Mesenchymal stem cell (in vitro differentiated cells and primary cell): ENCODE measurements around the gene IMP4. TPM values are rescaled to one million over a fixed set of nuclear protein-coding genes. Genes with fewer than 3 reads are reported as not detected.

Experiments
- DNase-seq: peaks from one replicate; pipeline ENCODE4 v3.0.0-alpha.2; 2013
- H2AFZ ChIP-seq: one replicate; pipeline ENCODE4 v1.6.1; 2013; ENCODE audit warnings: low read depth, mild to moderate bottlenecking, control low read depth, inconsistent platforms, low read length, moderate library complexity
- H2AK5ac ChIP-seq: 2 replicates; pipeline ENCODE4 v1.6.1; 2013; ENCODE audit warnings: low read length, moderate library complexity, mild to moderate bottlenecking, inconsistent platforms; ENCODE audit not compliant: severe bottlenecking
- H2BK120ac ChIP-seq: one replicate; pipeline ENCODE4 v1.6.1; 2013; ENCODE audit warnings: low read depth, mild to moderate bottlenecking, inconsistent platforms, low read length, moderate library complexity
- H2BK12ac ChIP-seq, 2 experiments: one replicate each; pipeline ENCODE4 v1.6.1; 2013; ENCODE audit warnings: inconsistent platforms in 2 of 2, low read length in 2 of 2, mild to moderate bottlenecking in 2 of 2, moderate library complexity in 2 of 2, control low read depth in 1 of 2
- H2BK15ac ChIP-seq: one replicate; pipeline ENCODE4 v1.6.1; 2013; ENCODE audit warnings: mild to moderate bottlenecking, low read depth, inconsistent platforms; ENCODE audit not compliant: poor library complexity, severe bottlenecking
- H2BK5ac ChIP-seq: 2 replicates; pipeline ENCODE4 v1.6.1; 2013; ENCODE audit warnings: low read depth, mild to moderate bottlenecking, low read length, control low read depth, inconsistent platforms; ENCODE audit not compliant: poor library complexity, severe bottlenecking
- H3K14ac ChIP-seq, 2 experiments: one replicate each; pipeline ENCODE4 v1.6.1; 2013; ENCODE audit warnings: inconsistent platforms in 2 of 2, low read length in 2 of 2, control low read depth in 1 of 2, mild to moderate bottlenecking in 1 of 2, moderate library complexity in 1 of 2
- H3K18ac ChIP-seq, 2 experiments: one replicate each; pipeline ENCODE4 v1.6.1; 2013; ENCODE audit warnings: inconsistent platforms in 2 of 2, low read length in 2 of 2, control low read depth in 1 of 2, low read depth in 1 of 2, mild to moderate bottlenecking in 1 of 2
- H3K23ac ChIP-seq, 2 experiments: one replicate each; pipeline ENCODE4 v1.6.1; 2013; ENCODE audit warnings: inconsistent platforms in 2 of 2, low read length in 2 of 2, mild to moderate bottlenecking in 2 of 2, moderate library complexity in 2 of 2, control low read depth in 1 of 2
- H3K27ac ChIP-seq: 2 replicates; pipeline ENCODE4 v1.5.1; 2013; ENCODE audit warnings: mild to moderate bottlenecking, moderate library complexity, low read length, control low read depth, inconsistent platforms; ENCODE audit not compliant: poor library complexity, severe bottlenecking
- H3K27me3 ChIP-seq, 2 experiments: 2 replicates each; pipeline versions ENCODE4 v1.6.1 to v1.7.0; 2013; ENCODE audit warnings: low read length in 2 of 2, mild to moderate bottlenecking in 2 of 2, moderate library complexity in 2 of 2, control low read depth in 1 of 2, inconsistent platforms in 1 of 2; ENCODE audit not compliant: control insufficient read depth in 1 of 2, insufficient read depth in 1 of 2
- H3K36me3 ChIP-seq, 2 experiments: 2 replicates each; pipeline versions ENCODE4 v1.6.1 to v1.7.0; 2013; ENCODE audit warnings: low read length in 2 of 2, control low read depth in 1 of 2, inconsistent platforms in 1 of 2, low read depth in 1 of 2, mild to moderate bottlenecking in 1 of 2; ENCODE audit not compliant: insufficient read depth in 2 of 2, control insufficient read depth in 1 of 2
- H3K4ac ChIP-seq, 2 experiments: one replicate each; pipeline ENCODE4 v1.6.1; 2013; ENCODE audit warnings: inconsistent platforms in 2 of 2, low read length in 2 of 2, mild to moderate bottlenecking in 2 of 2, moderate library complexity in 2 of 2, control low read depth in 1 of 2, low read depth in 1 of 2
- H3K4me1 ChIP-seq: 2 replicates; pipeline ENCODE4 v1.6.1; 2013; ENCODE audit warnings: low read depth, low read length, control low read depth; ENCODE audit not compliant: control insufficient read depth, insufficient read depth
- H3K4me2 ChIP-seq: 2 replicates; pipeline ENCODE4 v1.6.1; 2013; ENCODE audit warnings: low read length, mild to moderate bottlenecking, inconsistent platforms; ENCODE audit not compliant: poor library complexity, severe bottlenecking
- H3K4me3 ChIP-seq, 2 experiments: 2 replicates each; pipeline versions ENCODE4 v1.5.1 to v1.7.0; 2013; ENCODE audit warnings: low read length in 2 of 2, mild to moderate bottlenecking in 2 of 2, control low read depth in 1 of 2, low read depth in 1 of 2; ENCODE audit not compliant: insufficient read depth in 1 of 2
- H3K79me1 ChIP-seq: replicated peaks from 2 replicates; pipeline ENCODE4 v1.6.1; 2013; ENCODE audit warnings: mild to moderate bottlenecking, control low read depth, low read length, inconsistent platforms; ENCODE audit not compliant: poor library complexity, severe bottlenecking
- H3K9ac ChIP-seq: 2 replicates; pipeline ENCODE4 v1.7.0; 2013; ENCODE audit warnings: mild to moderate bottlenecking, low read length, moderate library complexity
- H3K9me3 ChIP-seq: 2 replicates; pipeline ENCODE4 v1.7.0; 2013; ENCODE audit warnings: mild to moderate bottlenecking, low read length; ENCODE audit not compliant: control insufficient read depth
- H4K8ac ChIP-seq: one replicate; pipeline ENCODE4 v1.6.1; 2013; ENCODE audit warnings: inconsistent platforms, mild to moderate bottlenecking, low read length, moderate library complexity
- H4K91ac ChIP-seq: one replicate; pipeline ENCODE4 v1.6.1; 2013; ENCODE audit warnings: mild to moderate bottlenecking, low read length, inconsistent platforms
- WGBS: methylation state at CpG from one replicate; pipeline ENCODE4 v1.1.7; 2013; ENCODE audit warnings: mixed read lengths; 5-methylcytosine and 5-hydroxymethylcytosine counted together
- polyA plus RNA-seq, 2 experiments: library from polyadenylated mRNA; stranded (reverse); fragments of 200-250 nt; gene quantifications; one replicate each; pipeline ENCODE4 v1.2.3, GENCODE V29; 2013

The IMP4 gene, protein sequence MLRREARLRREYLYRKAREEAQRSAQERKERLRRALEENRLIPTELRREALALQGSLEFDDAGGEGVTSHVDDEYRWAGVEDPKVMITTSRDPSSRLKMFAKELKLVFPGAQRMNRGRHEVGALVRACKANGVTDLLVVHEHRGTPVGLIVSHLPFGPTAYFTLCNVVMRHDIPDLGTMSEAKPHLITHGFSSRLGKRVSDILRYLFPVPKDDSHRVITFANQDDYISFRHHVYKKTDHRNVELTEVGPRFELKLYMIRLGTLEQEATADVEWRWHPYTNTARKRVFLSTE
- polyA plus RNA-seq (2013, experiment 1 of 2): 65.5 TPM
- 61.8 TPM for polyA plus RNA-seq (2013, experiment 2 of 2)

DNA sequence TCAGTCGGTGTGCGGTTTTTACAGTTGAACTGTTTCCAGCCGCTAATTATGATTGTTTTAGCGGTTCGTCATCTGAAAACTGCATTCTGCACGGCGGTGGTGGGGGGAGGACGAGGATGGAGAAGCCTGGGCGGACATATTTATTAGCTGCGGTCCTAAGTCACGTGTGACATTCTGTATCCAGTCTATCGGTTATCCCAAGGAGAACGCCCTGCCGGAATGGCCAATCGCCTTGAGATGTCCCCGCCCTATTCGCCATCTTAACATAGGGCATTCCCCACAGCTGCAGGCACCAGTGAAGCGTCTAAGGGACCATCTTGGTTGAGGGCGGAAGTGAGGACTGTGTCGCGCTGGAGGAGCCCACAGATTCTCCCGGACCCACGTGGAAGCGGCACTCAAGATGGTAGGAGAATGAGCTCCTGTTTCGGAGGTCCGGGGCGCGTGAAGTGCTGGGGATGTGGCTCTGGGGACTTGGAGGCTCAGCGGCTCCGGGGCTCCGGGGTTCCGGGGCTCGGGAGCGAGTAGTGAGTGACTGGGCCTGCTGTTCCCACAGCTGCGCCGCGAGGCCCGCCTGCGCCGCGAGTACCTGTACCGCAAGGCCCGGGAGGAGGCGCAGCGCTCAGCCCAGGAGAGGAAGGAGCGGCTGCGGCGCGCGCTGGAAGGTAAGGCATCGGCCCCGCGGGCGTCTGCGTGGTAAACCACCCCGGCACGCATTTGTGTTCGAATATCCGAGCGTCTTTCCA, at the start of gene IMP4:
IMP4 (plus strand) TSS at position 365 of the 743 bp plus-strand sequence; CDS start at position 401, 36 bp downstream.
- peak within 1 kb of the TSS; percentile 87 for H3K4me2 ChIP-seq
- peak within 1 kb of the TSS; percentile 41 to 81 for H3K18ac ChIP-seq
- peak within 1 kb of the TSS; percentile 92 for H3K9ac ChIP-seq
- H4K8ac ChIP-seq: peak within 1 kb of the TSS; percentile 70
- H3K27ac ChIP-seq: peak within 1 kb of the TSS; percentile 82
- WGBS: under 1% methylated on average over 57 of the region's 60 CpGs
- no peak within 1 kb of the TSS for H2BK120ac ChIP-seq
- peak within 1 kb of the TSS in 1 of 2 experiments; percentile 25 for H3K23ac ChIP-seq
- peak within 1 kb of the TSS; percentile 83 to 99 for H3K4me3 ChIP-seq
- H3K36me3 ChIP-seq: peaks cover 41 to 58% of the 10 kb centered on the region in 2 experiments
- peaks cover 43% of the 10 kb centered on the region for H3K79me1 ChIP-seq
- no peak within 1 kb of the TSS for H2BK15ac ChIP-seq
- H3K4me1 ChIP-seq: peaks cover 8% of the 10 kb centered on the region
- no peaks in the 10 kb centered on the region for H3K9me3 ChIP-seq
- H3K14ac ChIP-seq: peak within 1 kb of the TSS in 1 of 2 experiments; percentile 93
- DNase-seq: peak; percentile 100
- H3K27me3 ChIP-seq: no peaks in the 10 kb centered on the region
- H2AK5ac ChIP-seq: no peak within 1 kb of the TSS
- peak within 1 kb of the TSS; percentile 54 for H2AFZ ChIP-seq
- peak within 1 kb of the TSS in 1 of 2 experiments; percentile 75 for H3K4ac ChIP-seq
- H2BK5ac ChIP-seq: no peak within 1 kb of the TSS
- H2BK12ac ChIP-seq: peak within 1 kb of the TSS in 1 of 2 experiments; percentile 55
- peak within 1 kb of the TSS; percentile 30 for H4K91ac ChIP-seq

DNA sequence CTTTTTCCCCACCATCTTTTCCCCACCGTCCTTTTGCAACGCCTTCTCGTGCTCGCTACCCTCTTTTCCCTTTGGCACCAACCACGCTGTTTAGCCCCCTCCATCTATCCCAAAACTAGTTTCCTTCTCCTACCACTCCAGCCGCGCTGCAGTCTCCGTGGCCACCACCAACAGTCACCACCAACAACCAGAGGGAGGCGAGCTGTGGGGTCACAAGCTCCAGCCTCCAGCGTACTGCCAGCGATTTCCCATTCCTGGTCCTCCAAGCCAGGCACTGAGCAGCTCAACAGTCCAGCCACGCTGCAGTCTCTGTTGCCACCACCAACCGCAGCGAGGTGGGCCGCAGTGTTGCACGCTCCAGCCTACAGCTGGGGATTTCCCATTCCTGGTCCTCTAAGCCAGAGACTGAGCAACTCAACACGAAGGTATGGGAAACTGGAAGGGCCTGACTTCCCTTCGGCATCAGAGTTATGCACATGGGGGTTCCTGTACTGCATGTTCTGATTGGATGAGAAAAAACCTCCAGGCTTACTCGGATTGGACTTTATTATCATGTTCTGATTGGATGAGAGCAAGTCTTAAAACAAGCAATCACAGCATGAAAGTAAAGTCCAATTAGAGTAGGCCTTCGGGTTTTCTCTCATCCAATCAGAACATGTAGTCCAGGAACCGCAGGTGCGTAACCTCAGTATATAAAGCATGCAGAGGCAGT, 42.3 kb upstream of the IMP4 start:
- Histone ChIP-seq H2AK5ac (no peak overlapping the region), H3K9me3 (no peaks in the 10 kb centered on the region)

DNA sequence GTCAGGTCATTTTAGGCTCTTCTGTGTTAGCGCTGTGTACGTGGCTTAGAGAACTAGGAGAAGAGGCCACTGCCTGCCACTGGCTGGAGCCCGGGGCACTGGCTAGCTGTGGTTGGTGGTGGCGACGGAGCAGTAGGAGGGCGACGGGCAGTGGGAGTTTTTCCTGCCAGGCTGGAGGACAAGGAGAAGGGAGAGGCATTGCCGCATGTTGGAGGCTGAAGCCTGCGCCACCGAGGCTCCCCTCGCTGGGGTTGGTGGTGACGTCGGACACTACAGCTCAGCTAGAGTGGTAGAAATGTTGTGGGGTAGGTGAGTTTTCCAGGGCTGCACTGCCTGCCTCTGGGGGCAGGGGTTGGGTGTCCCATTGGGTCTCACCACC, 41.7 kb upstream of the IMP4 start:
- no peak for DNase-seq
- Histone ChIP-seq H3K4me2 (no peak overlapping the region), H3K9me3 (no peaks in the 10 kb centered on the region), H3K36me3 (no peaks in the 10 kb centered on the region), H3K23ac (no peak overlapping the region), H3K4ac (no peak overlapping the region), H2BK12ac (no peak overlapping the region), H3K27ac (no peak overlapping the region), H3K79me1 (no peaks in the 10 kb centered on the region), H3K4me1 (no peaks in the 10 kb centered on the region), H3K27me3 (peaks cover 0 to 17% of the 10 kb centered on the region in 2 experiments), H2BK15ac (no peak overlapping the region), H2AK5ac (no peak overlapping the region), H3K9ac (no peak overlapping the region), H2BK120ac (no peak overlapping the region), H4K91ac (no peak overlapping the region), H2BK5ac (no peak overlapping the region), H3K14ac (no peak overlapping the region), H3K4me3 (no peak overlapping the region), H3K18ac (no peak overlapping the region), H2AFZ (no peak overlapping the region), H4K8ac (no peak overlapping the region)
- WGBS: 95% methylated on average over 13 of the region's 13 CpGs

More for the DNA sequence above, 42.3 kb upstream of the IMP4 start:
- 71% methylated on average over 22 of the region's 22 CpGs for WGBS
- Histone ChIP-seq H3K27ac (no peak overlapping the region), H3K79me1 (no peaks in the 10 kb centered on the region), H2AFZ (no peak overlapping the region), H3K4me2 (no peak overlapping the region), H3K9ac (no peak overlapping the region), H3K27me3 (peaks cover 0 to 13% of the 10 kb centered on the region in 2 experiments), H3K4me1 (no peaks in the 10 kb centered on the region), H2BK5ac (no peak overlapping the region), H3K18ac (no peak overlapping the region), H3K4ac (no peak overlapping the region), H4K8ac (no peak overlapping the region), H2BK120ac (no peak overlapping the region), H4K91ac (no peak overlapping the region), H2BK12ac (no peak overlapping the region), H3K36me3 (no peaks in the 10 kb centered on the region), H3K23ac (no peak overlapping the region), H3K14ac (no peak overlapping the region), H3K4me3 (no peak overlapping the region), H2BK15ac (no peak overlapping the region)
- no peak for DNase-seq
